Limb (tissue), 2 donors: ENCODE measurements around the gene THBS4.

ENCODE experiments used
- DNase-seq, 2 donors: peaks; one replicate each; pipeline ENCODE4 v3.0.0-alpha.2; 2016; ENCODE audit errors: extremely low spot score in 2 of 2

Gene THBS4

GRCh38 chr5:80043187-80043586 lies 8.0 kb downstream of the THBS4 start:
- no peak for DNase-seq

- DNase-seq, result no peak
Observed at GRCh38 chr5:80048084-80048780, 13.1 kb downstream of the THBS4 start.

- no peak for DNase-seq
Observed at GRCh38 chr5:80052464-80052863, 17.3 kb downstream of the THBS4 start.

GRCh38 chr5:80054682-80055081 lies 19.5 kb downstream of the THBS4 start:
- no peak for DNase-seq

GRCh38 chr5:80055491-80056170 lies 20.5 kb downstream of the THBS4 start:
- no peak for DNase-seq

- DNase-seq, result no peak
Observed at GRCh38 chr5:80057099-80057498, 22.0 kb downstream of the THBS4 start.

GRCh38 chr5:80057921-80058320 lies 22.8 kb downstream of the THBS4 start:
- DNase-seq, result no peak

- no peak for DNase-seq
Observed at GRCh38 chr5:80059354-80059980, 24.3 kb downstream of the THBS4 start.

GRCh38 chr5:80060966-80061365 lies 25.8 kb downstream of the THBS4 start:
- no peak for DNase-seq

- DNase-seq, result no peak
Observed at GRCh38 chr5:80061547-80061946, 26.4 kb downstream of the THBS4 start.

- no peak for DNase-seq
Observed at GRCh38 chr5:80064124-80064523, 29.0 kb downstream of the THBS4 start.

- no peak for DNase-seq
Observed at GRCh38 chr5:80067016-80067415, 31.9 kb downstream of the THBS4 start.

- no peak for DNase-seq
Observed at GRCh38 chr5:80067531-80068245, 32.5 kb downstream of the THBS4 start.

- no peak for DNase-seq
Observed at GRCh38 chr5:80068246-80068636, 33.1 kb downstream of the THBS4 start.

GRCh38 chr5:80068775-80069174 lies 33.6 kb downstream of the THBS4 start:
- DNase-seq, result no peak

- no peak for DNase-seq
Observed at GRCh38 chr5:80069251-80069800, 34.2 kb downstream of the THBS4 start.

- DNase-seq, result no peak
Observed at GRCh38 chr5:80069918-80070318, 34.8 kb downstream of the THBS4 start.

- DNase-seq, result no peak
Observed at GRCh38 chr5:80070338-80071056, 35.3 kb downstream of the THBS4 start.

GRCh38 chr5:80071510-80072021 lies 36.4 kb downstream of the THBS4 start:
- no peak for DNase-seq

GRCh38 chr5:80072103-80073073 lies 37.2 kb downstream of the THBS4 start:
- peak in 1 of 2 donors; percentile 6 for DNase-seq
